Stimulated activated CD8-positive, alpha-beta memory T cell treated with anti-CD3 and anti-CD28 coated beads, Interleukin-15, amount 100 ng/mL, for 1 hour (primary cell): ENCODE measurements around the gene UBASH3B.

Experiments used
- DNase-seq: peaks from one replicate; pipeline ENCODE4 v3.0.0-alpha.2; 2020; ENCODE audit warnings: low read depth

The UBASH3B gene

DNA sequence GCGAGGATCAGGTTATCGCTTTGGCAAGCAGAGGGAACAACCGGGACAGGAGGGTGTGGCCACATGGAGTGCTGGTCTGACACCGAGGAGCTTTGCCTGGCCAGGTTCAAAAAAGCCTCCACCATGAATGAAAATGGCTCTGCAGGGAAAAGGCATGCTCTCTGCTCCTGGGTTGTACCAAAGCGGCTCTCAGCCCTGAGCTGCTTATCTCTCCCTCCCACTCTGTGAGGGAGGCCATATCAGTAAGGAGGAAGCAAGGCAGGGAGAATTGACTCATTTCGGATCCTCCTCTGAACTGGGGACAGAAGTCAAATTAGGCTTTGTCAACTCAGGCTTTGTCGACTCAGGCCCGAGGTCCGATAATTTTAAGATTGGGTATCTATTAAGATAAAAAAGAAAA is 99.9 kb downstream of the UBASH3B start:
- DNase-seq = no peak

DNA sequence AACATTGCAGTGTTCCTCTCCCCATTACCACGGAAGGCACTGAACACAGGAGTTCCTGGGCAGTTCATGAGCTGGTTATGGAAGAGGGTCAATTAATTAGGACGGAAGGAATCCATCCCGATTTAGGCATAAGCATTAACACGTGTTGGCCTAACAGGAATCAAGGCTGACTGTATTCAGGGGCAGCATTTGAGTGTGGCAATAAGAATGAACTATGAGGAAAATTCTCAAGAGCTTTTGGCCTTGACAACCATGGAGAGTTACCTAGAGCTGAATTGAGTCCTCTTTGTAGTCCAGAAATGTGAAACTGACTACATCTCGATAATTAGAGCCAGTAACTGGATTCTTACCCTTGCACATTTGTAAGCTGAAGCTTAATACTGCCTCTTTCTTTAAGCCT is 100.4 kb downstream of the UBASH3B start:
- DNase-seq = no peak

DNA sequence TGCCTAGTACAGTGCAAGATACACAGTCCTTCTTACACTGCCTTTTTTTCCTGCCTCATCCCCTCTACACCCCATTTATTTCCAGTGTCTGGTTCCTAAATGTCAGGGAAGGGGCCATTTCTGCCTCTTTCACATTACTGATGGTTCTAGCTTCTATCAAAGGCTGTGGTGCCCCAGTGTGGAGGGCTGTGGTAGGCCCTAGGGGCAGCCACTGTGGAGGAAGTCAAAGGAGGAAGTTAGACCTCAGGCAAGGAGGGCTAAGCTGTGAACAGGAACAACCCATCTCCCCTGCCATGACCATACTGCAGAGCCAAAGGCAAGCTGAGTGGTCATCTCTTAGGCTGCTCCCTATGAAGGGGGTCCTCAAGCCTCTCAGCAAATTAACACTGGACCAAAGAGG is 100.9 kb downstream of the UBASH3B start:
- DNase-seq = peak; percentile 27

DNA sequence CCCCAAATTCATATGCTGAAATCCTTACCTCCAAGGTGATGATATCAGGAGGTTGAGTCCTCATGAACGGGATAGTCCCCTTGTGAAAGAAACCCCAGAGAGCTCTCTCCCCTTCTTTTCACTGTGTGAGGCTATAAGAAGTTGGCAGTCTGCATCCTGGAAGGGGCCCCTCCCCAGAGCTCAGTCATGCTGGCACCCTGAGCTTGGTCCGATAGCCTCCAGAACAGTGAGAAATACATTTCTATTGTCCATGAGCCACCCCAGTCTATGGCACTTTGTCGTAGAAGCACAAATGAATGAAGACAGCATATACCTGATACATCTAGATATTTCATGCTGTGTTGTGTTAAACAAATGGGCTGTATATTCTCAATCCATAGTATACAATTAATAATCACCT is 101.7 kb downstream of the UBASH3B start:
- no peak for DNase-seq

DNA sequence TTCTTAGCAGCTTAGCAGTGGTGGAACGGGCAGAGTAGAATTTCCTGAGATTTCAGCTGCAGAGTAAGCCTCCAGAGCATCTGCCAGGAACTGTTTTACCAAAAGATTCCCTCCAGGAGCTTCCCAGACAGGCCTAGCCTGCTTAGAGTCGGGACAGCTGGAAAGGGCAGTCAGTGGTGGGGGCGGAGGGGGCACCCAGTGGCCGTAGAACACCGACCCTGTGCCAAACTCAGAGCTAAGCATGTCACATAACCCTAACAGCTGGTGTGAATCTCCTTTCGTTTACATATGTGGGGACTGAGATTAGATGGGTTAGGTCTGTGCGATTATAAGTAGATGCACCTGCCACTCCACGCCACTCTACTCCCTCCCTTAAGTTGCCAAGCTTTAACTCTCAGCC is 102.8 kb downstream of the UBASH3B start:
- DNase-seq = no peak

DNA sequence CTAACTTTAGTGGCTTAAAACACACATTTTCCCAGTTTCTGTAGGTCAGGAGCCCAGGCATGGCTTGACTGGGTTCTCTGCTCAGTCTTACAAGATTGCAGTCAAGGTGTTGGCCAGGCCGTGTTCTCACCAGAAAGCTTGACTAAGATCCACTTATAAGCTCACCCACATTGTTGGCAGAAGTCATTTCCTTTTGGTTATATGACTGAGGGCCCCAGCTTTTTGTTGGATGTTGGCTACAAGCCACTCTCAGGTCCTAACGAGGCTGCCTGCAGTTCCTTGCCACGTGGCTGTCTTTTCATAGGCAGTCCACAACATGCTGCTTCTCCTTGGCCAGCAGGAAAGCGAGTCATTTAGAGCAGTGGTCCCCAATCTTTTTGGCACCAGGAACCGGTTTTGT is 103.5 kb downstream of the UBASH3B start:
- DNase-seq = no peak

DNA sequence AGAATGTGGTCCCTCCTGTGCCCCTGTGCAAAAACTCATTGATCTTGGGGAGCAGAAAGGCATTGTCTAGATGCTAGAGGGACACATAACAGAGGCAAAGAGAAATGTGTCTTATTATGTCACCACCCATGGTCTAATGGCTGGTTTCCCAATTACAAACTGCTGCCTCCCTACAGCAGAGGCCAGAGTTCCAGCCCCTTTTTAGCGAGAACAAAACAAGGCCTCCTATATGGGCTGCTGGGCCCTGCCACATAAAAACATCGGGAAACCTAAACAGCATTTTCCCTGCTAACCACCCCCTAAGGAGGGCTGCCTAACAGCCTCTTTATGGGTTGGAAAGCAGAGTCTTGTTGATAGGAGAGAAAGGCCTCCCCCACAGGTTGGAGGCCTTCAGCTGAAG is 107.6 kb downstream of the UBASH3B start:
- DNase-seq = no peak

DNA sequence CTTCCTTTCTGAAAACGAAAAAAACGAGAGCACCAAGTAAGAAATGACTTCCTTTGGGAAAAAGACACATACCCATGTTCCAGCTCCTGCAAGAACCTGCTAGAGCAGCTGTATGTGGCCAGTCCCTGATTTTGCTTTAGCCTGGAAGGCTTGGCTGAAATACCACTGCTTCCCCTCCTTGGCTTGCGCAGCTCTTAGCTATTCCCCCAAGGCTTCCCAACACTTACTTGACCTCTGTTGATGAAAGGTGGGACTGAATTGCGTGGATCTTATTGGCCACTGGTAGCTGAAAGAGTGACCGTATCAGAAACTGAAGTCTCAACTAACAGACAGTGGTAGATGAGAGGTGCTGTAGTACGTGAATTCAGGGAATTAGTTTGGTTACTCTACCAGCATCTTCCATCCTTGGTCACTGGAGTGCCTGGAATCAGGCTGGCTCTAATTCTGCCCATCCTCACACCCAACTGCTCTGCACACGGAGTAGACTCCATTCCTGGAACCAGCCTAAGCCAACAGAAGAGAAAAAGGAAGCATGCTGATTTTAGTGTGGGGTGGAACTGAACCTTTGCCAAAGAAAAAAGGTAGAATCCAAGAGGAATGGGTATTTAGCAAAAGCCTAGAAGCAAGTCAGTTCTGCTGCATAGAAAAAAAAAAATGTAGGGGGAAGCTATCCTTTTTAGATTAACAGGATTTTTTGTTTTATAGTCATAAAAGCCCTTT is 109.0 kb downstream of the UBASH3B start:
- DNase-seq = no peak

DNA sequence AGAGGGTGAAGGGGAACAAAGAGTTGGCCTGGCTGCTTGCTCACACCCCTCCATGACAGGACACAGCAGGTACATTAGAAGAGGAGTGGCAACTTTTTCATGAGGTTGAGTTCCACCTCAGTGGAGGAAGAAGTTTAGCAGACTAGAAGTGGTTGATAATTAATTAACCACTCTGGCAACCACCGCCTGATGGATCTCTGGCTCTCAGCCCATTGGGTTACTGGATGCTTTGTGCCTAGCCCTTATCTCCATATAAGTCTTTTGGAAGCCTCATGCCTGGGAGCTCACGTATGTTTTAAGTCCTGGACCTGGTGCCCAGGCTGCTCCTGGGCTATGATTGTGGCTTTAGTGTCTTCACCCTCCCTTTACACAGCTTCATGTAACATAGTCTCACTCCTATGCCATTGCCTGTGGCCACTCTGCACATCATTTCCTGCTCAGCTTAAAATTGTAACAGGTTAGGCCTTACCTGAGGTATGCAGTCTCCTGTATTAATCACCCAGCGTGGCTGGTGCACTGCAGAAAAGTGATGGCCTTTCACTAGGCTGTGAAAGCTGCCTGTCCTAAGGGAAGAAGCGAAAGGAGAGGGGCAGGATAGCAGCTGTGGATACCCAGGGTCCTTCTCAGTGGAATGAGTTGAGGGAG is 110.1 kb downstream of the UBASH3B start:
- no peak for DNase-seq

DNA sequence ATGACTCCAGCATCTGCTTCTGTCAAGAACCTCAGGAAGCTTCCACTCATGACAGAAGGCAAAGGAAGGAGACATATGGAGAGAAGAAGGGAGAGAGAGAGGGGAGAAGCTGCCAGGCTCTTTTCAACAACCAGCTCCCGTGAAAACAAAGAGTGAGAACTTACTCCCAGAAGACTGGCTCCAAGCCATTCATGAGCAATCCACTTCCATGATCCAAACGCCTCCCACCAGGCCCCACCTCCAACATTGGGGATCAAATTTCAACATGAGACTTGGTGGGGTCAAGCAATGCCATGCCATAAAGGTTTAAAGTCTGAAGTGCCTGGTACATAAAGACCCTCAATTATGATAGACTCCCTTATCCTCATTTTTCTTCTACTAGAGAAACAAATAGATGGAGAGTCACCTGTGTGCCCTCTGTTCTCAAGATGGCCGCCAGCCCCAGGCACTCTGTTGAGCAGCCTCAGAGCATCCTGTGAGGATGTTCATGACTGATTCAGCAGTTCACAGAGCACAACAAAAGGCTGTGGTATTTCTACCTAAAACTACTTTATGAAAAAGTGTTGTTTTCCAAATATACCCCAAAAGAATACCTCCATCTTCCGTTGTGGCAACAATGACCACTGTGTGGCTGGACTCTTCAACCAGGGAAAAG is 113.7 kb downstream of the UBASH3B start:
- no peak for DNase-seq

DNA sequence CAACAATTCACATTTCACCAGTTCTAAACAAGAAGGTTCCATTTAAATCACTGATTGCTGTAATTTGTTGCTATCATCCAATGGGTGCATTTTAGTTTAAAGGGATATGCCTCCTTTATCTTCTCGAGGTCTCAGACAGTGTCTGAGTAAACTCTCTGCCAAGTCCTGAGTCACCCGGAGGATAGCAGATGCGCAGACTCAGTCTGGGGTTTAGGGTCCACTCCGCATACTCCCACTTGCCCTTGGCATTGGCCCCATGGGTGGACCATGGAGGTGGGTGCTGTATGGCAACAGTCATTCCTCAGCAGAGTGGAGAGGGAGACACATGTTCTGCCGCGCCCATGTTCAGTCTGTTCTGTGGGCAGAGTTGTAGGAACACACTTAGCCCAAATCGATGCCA is 117.4 kb downstream of the UBASH3B start:
- no peak for DNase-seq

DNA sequence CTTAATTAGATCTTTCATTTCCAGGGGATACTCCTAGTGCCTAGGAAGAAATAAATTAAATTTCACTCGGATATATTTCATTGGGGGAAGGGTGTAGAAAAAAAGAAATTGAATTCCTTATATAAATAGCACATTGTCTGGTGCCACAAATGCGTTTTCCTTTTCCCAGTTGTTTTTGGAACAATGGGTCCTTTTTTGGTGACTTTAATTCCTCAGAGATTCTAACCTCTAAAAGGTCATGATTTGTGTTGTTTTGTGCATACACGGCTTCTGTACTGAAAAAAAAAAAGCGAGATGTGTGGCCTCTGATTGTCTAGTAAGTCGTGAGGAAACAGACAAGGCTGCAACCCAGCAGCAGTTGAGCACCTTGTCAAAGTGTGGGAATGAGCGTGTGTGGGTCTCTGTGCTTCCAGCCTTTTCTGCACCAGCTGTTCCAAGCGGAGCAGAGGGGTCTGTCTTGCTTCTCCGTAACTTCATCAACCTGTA is 118.3 kb downstream of the UBASH3B start:
- no peak for DNase-seq

DNA sequence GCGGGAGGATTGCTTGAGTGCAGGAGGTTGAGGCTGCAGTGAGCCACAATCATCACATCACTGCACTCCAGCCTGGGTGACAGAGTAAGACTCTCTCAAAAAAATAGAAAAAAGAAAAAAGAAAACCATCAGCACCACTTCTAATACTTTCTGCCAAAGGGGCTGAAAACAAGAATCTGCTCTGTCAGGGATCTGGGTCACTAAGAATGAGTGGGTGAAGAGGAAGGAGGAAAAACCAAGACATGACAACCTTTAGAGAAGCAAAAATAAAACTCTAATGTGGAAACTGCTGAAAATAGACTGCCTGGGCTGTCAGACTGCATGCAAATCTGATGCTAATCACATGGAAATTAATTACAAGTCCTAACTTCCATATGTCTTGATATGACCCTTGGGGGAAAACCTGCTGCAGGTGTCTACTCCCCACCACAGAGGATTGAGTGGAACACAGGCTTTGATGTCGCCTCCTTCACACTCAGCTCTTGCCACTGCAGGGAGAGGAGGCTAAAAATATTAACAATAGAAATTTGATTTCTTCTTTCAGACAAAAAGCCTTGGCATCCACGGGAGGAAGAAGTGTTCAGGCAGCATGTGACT is 120.3 kb downstream of the UBASH3B start:
- no peak for DNase-seq

DNA sequence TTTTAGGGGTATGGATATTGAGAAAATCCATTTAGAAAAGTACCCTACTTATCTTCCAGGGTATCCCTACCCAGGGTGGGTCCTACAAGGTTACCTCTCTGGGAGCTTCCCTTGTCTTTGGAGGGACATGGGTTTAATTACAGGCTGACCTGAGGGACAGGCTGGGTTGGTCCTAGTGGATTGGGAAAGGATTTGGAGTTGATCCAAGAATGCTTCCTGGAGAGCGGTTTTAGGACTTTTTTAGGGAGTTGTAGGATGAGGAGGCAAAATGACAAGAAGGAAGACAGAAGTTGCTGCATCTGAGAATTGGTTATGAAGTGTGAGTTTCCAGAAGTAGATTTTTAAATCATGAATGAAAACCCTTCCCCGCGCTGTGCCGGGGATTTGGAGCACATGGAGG is 121.0 kb downstream of the UBASH3B start:
- no peak for DNase-seq

DNA sequence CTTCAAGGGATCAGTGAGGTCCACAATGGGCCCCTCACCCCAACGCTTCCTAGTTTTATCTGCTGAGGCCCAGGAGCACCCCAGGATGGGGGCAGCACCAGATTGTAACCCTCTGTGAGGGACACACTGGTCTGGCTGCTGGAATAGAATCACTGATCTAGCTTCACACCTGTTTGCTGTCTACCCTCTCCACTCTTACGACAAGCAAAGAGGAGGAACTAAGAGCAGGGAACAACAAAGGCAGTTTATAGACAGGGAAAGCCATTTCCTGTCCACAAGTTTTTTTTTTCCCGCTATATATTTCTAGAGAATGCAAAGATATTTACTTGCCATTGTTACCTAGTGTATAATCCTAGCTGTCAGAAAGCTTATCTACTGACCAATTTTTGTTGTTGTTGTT is 121.8 kb downstream of the UBASH3B start:
- DNase-seq = no peak

DNA sequence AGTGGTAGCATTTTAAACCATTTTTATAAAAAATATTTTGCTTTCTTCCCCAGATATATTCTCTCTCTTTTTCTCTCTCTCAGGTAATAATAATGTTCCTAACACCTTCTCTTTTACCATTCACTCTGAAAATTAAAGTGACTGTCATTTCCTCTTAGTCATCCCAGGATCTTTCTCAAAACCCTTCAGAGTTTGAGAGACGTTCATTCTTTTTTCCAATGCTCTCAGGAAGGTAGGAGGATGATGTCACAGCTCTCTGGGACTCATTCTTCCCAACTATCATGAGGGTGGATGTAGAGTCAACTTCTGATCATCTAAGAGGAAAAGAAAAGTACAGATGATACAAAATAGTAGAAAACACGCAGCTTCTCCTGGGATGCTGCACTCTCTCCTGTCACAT is 122.6 kb downstream of the UBASH3B start:
- DNase-seq = no peak

DNA sequence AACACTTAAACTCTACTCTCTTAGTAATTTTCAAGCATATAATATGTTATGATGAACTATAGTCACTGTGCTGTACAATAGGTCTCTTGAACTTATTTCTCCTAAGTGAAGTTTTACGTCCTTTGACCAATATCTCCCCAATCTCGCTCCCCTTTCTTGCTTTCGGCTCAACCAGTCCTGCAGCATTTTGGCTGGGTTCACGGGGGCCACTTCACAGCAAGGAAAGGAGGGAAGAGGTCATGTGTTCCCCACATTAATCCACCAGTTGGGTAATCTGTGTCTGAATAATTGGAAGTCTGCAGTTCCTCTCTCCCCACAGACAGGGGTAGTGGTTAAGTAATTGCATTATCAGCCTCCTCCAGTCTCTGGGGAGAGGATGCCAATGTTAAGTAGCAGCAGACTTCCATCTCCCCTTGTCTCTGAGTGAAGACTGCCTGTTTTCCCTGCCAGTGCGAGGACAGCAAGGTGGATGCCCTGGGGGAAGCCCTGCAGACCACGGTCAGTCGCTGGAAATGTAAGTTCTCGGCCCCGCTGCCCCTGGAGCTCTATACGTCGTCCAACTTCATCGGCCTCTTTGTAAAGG is 123.6 kb downstream of the UBASH3B start:
- DNase-seq = no peak

DNA sequence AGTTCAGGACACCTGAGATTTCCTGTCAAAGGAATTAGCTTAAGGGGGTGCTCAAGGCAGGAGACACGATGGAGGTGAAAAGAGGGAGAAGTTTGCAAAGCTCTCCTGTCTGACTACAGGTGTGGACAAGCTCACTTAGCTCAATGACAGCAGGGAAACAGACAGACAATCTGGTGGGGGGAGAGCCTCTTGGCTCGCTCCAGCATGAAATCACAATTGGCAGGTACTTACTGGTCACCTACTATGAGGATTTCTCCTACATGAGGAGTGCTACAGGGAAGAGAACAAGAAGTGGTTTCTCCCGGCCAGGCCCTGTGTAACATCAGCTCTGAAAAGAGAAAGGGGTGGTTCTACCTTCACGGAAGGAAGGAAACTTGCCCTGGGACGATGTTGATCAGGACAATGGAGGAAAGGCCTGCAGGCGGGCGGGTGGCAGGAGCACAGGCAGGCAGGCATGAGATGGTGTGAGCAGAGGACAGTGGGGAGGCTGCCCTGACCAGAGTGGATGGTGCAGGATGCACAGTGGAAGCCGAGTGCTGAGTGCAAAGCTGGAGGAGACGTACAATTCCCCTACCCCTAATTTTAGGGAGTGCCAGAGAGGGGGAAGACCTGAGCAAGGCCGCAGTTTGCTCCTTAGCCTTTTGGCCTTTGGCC is 124.9 kb downstream of the UBASH3B start:
- no peak for DNase-seq

DNA sequence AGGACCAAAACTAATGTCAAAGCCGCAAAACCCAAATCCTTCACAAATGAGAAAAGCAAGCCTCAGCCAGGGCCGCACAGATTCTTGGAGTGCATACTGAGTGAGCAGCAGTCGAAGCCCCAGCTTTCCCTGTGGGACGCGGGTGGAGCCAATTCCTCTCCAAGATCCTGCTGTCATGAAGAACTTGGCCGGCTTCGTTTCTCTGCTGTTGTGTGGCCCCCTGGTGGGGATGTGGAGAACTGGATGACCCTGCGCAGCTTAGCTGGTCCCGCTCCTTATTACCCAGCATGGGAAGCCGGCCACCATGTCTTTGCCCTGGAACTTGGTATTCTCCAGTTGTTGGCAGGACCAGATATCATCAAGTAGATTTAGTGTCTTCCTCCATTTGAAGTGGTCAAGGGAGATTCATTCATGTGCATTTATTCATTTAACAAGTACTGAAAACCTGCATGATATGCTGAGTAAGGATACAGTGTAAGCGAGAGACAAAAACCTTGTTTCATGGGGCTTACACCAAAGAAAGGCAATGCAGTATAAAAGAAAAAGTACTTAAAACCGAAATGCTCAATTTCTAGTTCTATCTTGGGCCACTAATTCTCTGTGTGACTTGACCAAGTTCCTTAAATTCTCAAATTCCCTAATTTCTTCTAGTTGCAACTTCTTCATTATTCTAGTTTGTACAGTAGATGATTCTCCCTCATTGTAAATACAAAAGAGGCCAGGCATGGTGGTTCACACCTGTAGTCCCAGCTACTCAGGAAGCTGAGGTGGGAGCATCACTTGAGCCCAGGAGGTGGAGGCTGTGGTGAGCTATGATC is 126.1 kb downstream of the UBASH3B start:
- peak; percentile 65 for DNase-seq

DNA sequence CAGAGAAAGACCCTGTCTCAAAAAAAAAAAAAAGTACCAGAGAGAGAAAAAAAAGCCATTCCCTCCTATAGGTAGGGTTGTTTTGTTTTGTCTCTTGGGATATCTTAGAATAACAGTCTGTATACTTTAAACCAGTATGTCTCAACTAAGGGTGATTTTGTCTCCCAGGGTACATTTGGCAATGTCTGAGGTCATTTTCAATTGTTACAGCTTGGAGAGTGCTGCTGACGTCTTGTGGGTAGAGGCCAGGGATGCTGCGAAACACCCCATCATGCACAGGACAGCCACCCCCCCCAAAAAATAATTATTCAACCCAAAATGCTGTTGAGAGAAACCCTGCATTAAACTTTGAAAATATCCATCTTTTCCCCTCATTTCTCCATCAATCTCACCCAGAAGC is 126.7 kb downstream of the UBASH3B start:
- no peak for DNase-seq

DNA sequence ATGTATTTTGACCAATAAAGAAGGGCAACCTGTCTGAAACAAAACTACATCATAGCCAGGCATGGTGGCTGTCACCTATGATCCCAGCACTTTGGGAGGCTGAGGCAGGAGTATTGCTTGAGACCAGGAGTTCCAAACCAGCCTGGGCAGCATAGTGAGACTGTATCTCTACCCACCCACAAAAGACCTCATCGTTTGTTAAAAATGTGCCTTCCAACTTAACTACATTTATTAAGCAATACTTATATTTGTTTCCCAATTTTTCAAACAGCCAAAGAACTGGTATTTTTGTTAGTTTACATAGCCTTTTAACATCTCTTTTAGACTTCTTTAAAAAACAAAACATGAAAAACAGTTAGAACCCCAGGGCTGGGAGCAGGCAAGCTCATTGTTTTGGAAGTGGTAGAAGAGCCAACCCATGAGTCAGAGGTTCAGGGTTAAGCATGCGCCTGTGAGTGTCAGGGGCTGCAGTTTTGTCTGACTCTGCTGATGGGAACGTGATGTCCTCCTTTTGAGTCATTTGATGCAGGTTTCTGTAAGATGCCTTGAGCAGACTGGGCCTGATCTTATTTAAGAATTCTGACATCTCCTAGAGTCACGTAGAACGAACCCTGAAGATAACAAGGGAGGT is 128.9 kb downstream of the UBASH3B start:
- DNase-seq = no peak
